D721Med (cell line): ENCODE measurements around the gene OR11H7.
"Not testable (repeated sequence)": the region's sequence is repeated elsewhere in the genome, so short reads cannot be mapped to it uniquely, and the experiment has no call there.

Experiments
- DNase-seq: peaks from one replicate; pipeline ENCODE4 v3.0.0; 2011; ENCODE audit warnings: low spot score; ENCODE audit not compliant: insufficient read length
- FAIRE-seq: peaks from 2 replicates; lab custom pipeline; 2011; peaks lifted over from hg19 to GRCh38; lab: Jason Lieb, UNC
- CTCF ChIP-seq: IDR thresholded peaks from 2 replicates; pipeline ENCODE4 v1.5.1; 2012; ENCODE audit warnings: mild to moderate bottlenecking, control low read depth; ENCODE audit not compliant: insufficient read depth; ENCODE audit errors: missing control alignments

OR11H7 gene

GRCh38 chr14:20215196-20215595, 13.6 kb upstream of the OR11H7 start:
- DNase-seq (no peak), FAIRE-seq (no peak)
- TF ChIP-seq CTCF: no peak

GRCh38 chr14:20219033-20219432, 9.7 kb upstream of the OR11H7 start:
- DNase-seq (no peak), FAIRE-seq (no peak)
- no peak for TF ChIP-seq CTCF

GRCh38 chr14:20223410-20223809, 5.4 kb upstream of the OR11H7 start, which contains the start of gene OR11H6:
OR11H6 (plus strand) TSS chr14:20223710; CDS start chr14:20223710, 0 bp downstream.
- no peak for TF ChIP-seq CTCF
- no peak for FAIRE-seq
- DNase-seq: no peak

GRCh38 chr14:20235415-20235814, 6.6 kb downstream of the OR11H7 start:
- FAIRE-seq, DNase-seq: not testable (repeated sequence)

GRCh38 chr14:20247646-20248246, 19.0 kb downstream of the OR11H7 start:
- TF ChIP-seq CTCF: no peak
- DNase-seq: no peak
- FAIRE-seq: no peak

GRCh38 chr14:20262642-20263128, 33.9 kb downstream of the OR11H7 start:
- no peak for TF ChIP-seq CTCF
- FAIRE-seq (no peak), DNase-seq (no peak)

- DNase-seq, FAIRE-seq: not testable (repeated sequence)
Observed at GRCh38 chr14:20264361-20264760, 35.6 kb downstream of the OR11H7 start.

GRCh38 chr14:20274062-20274461, 45.3 kb downstream of the OR11H7 start:
- FAIRE-seq (no peak), DNase-seq (no peak)
- TF ChIP-seq CTCF: no peak
